HG03196 (cell line): ENCODE measurements around the gene PWP2.
"Not testable (repeated sequence)": the region's sequence is repeated elsewhere in the genome, so short reads cannot be mapped to it uniquely, and the experiment has no call there.

Experiments used
- ATAC-seq: cut with Tn5 transposase; IDR thresholded peaks from one replicate; pipeline ENCODE4 v1.9.1; 2021; ENCODE audit not compliant: unreplicated experiment

The PWP2 gene

DNA sequence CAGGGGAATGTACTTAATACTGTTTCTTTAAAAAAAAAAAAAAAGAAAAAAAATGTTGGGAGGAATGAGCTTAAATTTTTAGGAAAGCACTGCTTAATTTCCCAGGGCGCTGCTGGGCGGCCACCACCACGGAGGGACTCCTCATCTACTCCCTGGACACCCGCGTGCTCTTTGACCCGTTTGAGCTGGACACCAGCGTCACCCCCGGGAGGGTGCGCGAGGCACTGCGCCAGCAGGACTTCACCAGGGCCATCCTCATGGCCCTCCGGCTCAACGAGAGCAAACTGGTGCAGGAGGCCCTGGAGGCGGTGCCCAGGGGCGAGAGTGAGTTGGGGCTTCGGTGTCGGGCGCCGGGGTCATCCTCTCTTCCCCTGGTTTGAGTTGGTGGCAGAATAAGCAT, 20.6 kb downstream of the PWP2 start:
- ATAC-seq: not testable (repeated sequence)

DNA sequence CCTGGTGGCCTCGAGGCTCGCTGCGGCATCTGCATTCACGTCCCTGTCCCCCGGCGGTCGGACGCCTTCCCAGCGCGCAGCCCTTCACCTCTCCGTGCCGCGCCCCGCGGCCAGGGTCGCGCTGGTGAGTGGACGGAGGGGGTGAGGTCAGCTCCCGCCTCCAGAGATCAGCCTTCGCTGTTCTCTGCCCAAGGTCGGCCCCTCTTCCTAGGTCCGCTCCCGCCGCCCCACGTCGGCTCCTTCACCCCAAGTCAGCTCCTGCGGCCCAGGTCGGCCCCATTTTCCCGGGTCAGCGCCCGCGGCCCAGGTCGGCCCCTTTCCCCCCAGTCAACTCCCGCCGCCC, 26.5 kb downstream of the PWP2 start:
- peak; percentile 12 for ATAC-seq

DNA sequence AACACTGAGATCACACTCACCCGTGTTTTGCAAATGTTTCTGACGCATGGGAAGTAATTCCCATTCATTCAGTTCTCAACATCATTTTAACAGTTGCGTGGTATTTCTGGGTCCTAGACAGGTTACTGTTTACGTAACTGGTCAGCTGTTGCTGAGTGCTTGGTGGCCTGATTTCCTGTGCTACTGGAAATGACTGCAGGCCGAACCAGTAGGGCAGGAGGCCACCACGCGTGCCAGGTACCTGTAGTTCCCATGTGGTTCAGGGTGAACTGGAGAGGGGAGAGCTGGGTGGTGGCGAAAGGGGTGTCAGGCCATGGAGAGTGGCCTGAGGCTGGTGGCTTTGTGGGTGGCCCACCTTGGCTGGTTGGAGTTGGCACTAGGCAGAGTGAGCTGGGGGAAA, 27.5 kb downstream of the PWP2 start:
- not testable (repeated sequence) for ATAC-seq

GRCh38 chr21:44138039-44138438, 30.8 kb downstream of the PWP2 start:
- ATAC-seq: peak; percentile 45

GRCh38 chr21:44139787-44140551, 32.8 kb downstream of the PWP2 start:
- ATAC-seq: not testable (repeated sequence)

- not testable (repeated sequence) for ATAC-seq
These were observed 33.3 kb downstream of the PWP2 start for GRCh38 chr21:44140552-44140932.

DNA sequence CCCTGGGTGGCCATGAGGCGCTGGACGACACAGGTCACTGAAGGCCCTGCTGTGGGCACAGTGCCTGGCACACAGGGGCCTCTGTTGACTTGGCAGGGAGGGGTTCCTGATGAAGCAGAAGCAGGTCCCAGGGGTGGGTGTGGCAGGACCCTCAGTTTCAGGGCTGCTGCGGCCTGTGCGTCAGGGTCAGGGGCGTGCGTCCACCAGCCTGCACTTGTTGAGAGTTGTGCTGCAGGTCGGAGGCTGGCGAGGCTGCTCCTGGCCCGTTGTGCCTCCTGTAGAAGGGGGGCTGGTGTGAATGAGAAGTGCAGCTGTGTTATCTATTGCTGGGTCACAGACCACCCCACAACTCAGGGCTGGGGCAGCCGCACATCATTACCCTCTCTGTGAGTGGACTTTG, 35.3 kb downstream of the PWP2 start:
- ATAC-seq: not testable (repeated sequence)

DNA sequence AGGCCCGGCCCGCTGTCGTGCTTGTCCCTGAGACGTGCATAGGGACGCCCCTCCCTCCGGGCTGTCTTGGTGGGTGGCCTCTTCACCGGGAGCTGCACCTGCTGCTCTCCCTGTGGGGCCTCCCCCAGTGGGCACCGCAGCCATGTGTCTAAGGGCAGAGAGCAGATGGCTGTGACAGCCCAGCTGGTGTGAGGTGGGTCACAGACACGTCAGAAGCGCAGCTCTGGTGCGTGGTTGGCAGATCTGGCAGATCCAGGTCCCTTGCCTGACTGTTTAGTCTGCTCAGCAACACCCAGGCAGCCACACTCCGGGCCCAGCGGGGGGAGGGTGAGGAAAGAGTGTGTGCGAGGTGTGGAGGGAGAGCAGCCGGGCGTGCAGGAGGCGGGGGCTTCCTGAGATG, 36.2 kb downstream of the PWP2 start:
- peak; percentile 42 for ATAC-seq

DNA sequence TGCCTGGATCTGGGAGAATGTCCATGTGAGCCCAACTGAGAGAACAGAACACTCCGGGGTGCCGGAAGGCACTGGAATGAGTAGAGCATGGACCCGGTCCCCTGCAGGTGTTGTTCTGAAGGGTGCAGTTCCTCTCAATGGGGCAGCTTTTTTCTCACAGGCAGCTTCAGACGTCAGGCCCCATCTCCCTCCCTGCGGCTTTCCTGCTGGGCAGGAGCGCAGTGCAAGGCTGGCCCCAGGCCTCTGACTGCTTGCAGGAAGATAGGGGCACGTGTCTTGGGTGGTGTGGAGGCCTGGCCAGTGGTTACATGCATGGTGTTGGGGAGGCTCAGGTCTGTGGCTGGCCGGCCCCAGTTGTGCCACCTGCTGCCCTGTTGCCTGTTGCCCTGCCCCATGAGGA, 36.8 kb downstream of the PWP2 start:
- ATAC-seq: not testable (repeated sequence)

DNA sequence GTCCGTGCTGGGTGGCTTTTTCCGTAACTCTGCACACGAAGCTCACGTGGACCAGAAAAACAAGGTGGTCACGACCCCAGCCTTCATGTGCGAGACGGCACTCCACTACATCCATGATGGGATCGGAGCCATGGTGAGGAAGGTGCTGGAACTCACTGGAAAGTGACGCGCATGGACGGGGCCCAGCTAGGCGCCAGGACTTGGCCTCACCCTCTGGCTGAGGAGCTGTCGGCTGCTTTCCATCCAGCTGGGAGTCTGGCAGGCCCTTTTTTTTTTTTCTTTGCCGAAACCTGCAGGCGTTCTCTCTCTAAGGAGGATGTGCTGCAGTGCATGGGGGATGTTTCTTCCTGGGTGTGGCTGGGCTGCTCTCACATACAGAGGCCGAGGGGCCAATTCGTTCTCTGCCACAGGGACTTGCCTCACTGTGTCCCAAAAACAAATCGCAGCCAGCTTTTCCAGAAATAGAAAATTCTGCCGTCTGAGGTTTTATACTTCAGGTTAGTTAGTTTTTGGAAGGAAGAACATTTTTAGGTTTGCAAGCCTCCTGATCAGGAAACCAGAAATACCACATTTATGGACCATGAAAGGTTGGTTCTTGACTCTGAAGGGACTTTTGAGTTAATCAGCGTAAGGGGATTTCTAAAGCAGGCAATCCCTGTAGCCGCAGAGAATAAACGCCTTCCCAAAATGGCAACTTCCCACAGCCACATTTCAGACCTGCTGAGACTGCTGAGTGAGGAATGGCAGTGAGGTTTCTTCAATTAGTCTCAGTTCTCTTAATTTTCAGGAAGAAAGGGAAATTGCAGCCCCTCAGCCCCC, 37.8 kb downstream of the PWP2 start:
- not testable (repeated sequence) for ATAC-seq

DNA sequence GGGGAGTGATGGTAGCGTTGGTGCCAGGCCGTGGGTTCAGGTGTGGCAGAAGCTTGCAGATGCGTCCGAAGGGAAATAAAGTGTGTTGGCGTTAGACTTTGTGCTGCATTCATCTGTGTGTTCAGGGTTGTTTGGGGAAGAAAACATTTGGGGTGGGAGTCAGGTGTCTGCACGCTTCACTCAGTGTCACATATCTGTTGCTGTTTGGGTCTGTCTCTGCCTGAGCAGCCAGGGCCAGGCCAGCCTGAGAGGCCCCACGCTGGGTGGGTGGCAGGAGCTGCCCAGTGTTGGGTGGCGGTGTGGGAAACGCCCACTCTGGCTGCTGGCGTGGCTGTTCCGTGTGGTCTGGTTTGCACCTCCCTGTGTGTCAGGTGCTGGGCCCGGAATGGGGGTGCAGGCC, 38.4 kb downstream of the PWP2 start:
- ATAC-seq: not testable (repeated sequence)

GRCh38 chr21:44147108-44147507, 39.9 kb downstream of the PWP2 start:
- not testable (repeated sequence) for ATAC-seq

DNA sequence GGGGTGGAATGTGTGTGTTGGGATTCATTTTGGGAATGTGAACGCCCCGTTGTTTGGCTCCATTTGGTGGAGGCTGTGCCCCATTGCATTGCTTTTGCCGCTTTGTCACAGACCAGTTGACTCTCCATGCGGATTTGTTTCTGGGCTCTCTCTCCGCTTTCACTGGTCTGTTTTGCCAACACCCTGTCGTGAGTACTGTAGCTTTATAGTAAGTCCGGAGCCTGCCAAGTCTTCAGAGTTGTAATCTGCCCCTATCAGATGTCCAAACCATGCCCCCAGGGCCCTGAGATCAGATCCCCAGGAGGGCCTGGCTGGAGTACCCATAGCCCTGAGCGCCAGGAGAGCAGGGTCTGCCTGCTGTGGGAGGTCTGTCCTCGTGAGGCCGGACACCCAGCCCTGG, 43.1 kb downstream of the PWP2 start:
- not testable (repeated sequence) for ATAC-seq

GRCh38 chr21:44153214-44153888, 46.2 kb downstream of the PWP2 start:
- not testable (repeated sequence) for ATAC-seq

- not testable (repeated sequence) for ATAC-seq
These were observed 46.7 kb downstream of the PWP2 start for GRCh38 chr21:44153889-44154228.

DNA sequence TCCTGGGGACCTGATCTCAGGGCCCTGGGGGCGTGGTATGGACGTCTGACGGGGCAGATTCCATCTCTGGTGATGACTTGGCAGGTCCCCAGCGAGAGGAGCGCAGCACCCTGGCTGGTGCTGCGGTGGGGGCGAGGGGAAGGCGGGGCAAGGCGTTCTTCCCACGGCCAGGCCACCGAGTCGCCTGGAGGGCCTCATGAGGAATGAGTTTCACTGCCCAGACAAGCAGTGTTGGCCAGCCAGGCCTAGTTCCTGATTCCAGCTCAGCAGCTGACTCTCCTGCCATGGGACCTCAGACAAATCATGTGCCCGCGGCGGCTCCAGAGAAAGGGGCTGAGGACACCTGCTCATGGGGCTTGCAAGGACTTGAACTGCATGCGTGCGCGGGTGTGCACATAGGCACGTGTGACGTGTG, 47.6 kb downstream of the PWP2 start:
- not testable (repeated sequence) for ATAC-seq

DNA sequence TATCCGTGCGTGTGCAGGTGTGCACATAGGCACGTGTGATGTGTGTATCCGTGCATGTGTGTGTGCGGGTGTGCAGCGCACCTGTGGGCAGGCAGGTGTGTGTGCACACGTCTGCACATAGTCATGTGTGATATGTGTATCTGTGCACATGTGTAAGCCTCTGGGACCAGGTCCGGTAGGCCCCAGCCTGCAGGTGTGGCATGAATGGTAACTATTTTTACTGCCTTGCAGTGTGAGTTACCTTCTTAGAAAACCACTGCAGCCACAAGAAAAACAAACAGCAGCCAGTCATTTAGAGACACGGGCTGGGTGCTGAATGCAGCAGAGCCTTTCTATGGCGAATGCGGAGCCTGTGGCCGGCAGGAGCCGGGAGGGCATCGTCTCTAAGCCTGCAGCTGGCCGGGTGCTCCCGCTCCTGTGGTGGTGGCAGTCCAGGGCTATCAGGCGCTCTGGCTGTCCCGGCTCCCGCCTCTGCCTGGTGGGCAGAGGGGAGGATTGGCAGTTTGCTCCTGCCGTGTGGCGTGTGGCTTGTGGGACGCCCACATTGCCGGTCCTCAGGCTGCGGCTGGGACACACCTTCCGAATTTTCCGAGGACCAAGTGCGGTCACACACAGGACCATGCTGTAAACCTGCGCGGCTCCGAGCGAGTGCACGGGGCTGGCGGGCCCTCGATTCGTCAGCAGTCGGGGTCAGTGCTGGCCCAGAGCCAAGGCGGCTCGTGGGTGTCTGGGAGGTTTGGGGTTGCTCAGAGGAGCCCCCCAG, 48.2 kb downstream of the PWP2 start:
- ATAC-seq: not testable (repeated sequence)

DNA sequence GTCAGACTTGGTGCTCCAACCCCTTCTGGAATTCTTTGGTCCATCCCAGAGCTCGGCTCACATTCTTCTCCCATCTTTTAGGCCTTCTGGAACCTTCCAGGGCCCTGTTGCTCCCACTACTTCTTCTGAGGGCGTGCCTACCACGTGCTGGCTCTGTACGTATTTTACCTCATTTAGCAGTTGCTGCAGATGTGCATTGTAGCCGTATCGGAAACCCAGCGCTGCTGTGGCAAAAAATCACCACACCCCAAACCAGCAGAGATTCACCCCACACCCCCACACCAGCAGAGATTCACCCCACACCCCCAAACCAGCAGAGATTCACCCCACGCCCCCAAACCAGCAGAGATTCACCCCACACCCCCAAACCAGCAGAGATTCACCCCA, 48.8 kb downstream of the PWP2 start:
- not testable (repeated sequence) for ATAC-seq

- not testable (repeated sequence) for ATAC-seq
These were observed 50.4 kb downstream of the PWP2 start for GRCh38 chr21:44157439-44158081.

- ATAC-seq: not testable (repeated sequence)
These were observed 50.9 kb downstream of the PWP2 start for GRCh38 chr21:44158082-44158468.
